ENCODE measurements around the gene FLT4. TPM values are rescaled to one million over a fixed set of nuclear protein-coding genes. Genes with fewer than 3 reads are reported as not detected.

FLT4 gene
- total RNA-seq, 1 experiment from 2014 or later: 0.44 TPM

DNA sequence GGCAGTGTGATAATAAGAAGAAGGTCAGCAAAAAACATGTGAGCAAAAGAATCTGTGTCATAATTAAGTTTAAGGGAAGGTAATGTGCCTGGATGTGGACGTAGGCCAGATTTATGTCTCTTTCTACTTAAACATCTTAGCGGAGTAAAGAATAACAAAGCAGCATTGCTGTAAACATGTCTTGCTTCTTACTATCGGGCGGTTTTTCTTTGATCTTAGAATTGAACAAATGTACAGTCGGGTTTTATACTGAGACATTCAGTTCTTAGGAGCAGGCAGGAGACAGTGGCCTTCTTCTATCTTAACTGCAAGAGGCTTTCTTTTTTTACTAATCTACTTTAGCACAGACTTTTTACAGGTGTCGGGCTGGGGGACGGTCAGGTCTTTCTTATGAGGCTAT, 40.4 kb upstream of the FLT4 start:
- Histone ChIP-seq H3K36me3 (ENCODE audit: control insufficient read depth, insufficient read depth, low read length) (no peaks in the 10 kb centered on the region), H3K27me3 (ENCODE audit: control insufficient read depth, insufficient read depth, low read length) (peaks cover 26% of the 10 kb centered on the region), H3K4me1 (ENCODE audit: control insufficient read depth, insufficient read depth, low read length) (no peaks in the 10 kb centered on the region), H3K4me3 (ENCODE audit: low read depth in 2 of 2, low read length in 2 of 2) (no peak overlapping the region), H3K9me3 (ENCODE audit: control insufficient read depth, insufficient read depth, low read depth, low read length) (no peaks in the 10 kb centered on the region), H3K27ac (ENCODE audit: low read length) (no peak overlapping the region)
- intact Hi-C loops (cut with micrococcal nuclease; ENCODE audit: unreplicated experiment) (no loop called here), in situ Hi-C loops (cut with HindIII; ENCODE audit: low pct_unique_long_range_greater_than_20kb, low sequenced_read_pairs) (no loop called here)
- ATAC-seq (no peak), DNase-seq (ENCODE audit: low read depth, low spot score) (no peak)
- POLR2A ChIA-PET: no interaction called here
- TF ChIP-seq SIN3A (IDR thresholded peaks at IDR 0.05; ENCODE audit: borderline replicate concordance, insufficient read depth, low read depth, low read length) (no peak), POLR2AphosphoS5 (IDR thresholded peaks at IDR 0.05; ENCODE audit: low read depth, low read length) (no peak)
- BruUV-seq (replicated peaks): no TSS peak
- CTCF ChIA-PET: no interaction called here

- intact Hi-C loops (cut with micrococcal nuclease; ENCODE audit: unreplicated experiment) (no loop called here), in situ Hi-C loops (cut with HindIII; ENCODE audit: low pct_unique_long_range_greater_than_20kb, low sequenced_read_pairs) (no loop called here)
- Histone ChIP-seq H3K9me3 (ENCODE audit: control insufficient read depth, insufficient read depth, low read depth, low read length) (no peaks in the 10 kb centered on the region), H3K36me3 (ENCODE audit: control insufficient read depth, insufficient read depth, low read length) (no peaks in the 10 kb centered on the region), H3K27ac (ENCODE audit: low read length) (no peak overlapping the region), H3K27me3 (ENCODE audit: control insufficient read depth, insufficient read depth, low read length) (peaks cover 23% of the 10 kb centered on the region), H3K4me1 (ENCODE audit: control insufficient read depth, insufficient read depth, low read length) (no peaks in the 10 kb centered on the region), H3K4me3 (ENCODE audit: low read depth in 2 of 2, low read length in 2 of 2) (no peak overlapping the region)
- no TSS peak for BruUV-seq (replicated peaks)
- ATAC-seq (no peak), DNase-seq (ENCODE audit: low read depth, low spot score) (no peak)
- ChIA-PET POLR2A (no interaction called here), CTCF (no interaction called here)
- no peak for TF ChIP-seq TCF7L2 (IDR thresholded peaks at IDR 0.05; ENCODE audit: low read depth, low read length)
- TF ChIP-seq POLR2AphosphoS5 (IDR thresholded peaks at IDR 0.05; ENCODE audit: low read depth, low read length): no peak
- TF ChIP-seq, protein P1, sequence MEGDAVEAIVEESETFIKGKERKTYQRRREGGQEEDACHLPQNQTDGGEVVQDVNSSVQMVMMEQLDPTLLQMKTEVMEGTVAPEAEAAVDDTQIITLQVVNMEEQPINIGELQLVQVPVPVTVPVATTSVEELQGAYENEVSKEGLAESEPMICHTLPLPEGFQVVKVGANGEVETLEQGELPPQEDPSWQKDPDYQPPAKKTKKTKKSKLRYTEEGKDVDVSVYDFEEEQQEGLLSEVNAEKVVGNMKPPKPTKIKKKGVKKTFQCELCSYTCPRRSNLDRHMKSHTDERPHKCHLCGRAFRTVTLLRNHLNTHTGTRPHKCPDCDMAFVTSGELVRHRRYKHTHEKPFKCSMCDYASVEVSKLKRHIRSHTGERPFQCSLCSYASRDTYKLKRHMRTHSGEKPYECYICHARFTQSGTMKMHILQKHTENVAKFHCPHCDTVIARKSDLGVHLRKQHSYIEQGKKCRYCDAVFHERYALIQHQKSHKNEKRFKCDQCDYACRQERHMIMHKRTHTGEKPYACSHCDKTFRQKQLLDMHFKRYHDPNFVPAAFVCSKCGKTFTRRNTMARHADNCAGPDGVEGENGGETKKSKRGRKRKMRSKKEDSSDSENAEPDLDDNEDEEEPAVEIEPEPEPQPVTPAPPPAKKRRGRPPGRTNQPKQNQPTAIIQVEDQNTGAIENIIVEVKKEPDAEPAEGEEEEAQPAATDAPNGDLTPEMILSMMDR (IDR thresholded peaks at IDR 0.05): no peak
- no peak for TF ChIP-seq SIN3A (IDR thresholded peaks at IDR 0.05; ENCODE audit: borderline replicate concordance, insufficient read depth, low read depth, low read length)
- TF ChIP-seq, protein P2, sequence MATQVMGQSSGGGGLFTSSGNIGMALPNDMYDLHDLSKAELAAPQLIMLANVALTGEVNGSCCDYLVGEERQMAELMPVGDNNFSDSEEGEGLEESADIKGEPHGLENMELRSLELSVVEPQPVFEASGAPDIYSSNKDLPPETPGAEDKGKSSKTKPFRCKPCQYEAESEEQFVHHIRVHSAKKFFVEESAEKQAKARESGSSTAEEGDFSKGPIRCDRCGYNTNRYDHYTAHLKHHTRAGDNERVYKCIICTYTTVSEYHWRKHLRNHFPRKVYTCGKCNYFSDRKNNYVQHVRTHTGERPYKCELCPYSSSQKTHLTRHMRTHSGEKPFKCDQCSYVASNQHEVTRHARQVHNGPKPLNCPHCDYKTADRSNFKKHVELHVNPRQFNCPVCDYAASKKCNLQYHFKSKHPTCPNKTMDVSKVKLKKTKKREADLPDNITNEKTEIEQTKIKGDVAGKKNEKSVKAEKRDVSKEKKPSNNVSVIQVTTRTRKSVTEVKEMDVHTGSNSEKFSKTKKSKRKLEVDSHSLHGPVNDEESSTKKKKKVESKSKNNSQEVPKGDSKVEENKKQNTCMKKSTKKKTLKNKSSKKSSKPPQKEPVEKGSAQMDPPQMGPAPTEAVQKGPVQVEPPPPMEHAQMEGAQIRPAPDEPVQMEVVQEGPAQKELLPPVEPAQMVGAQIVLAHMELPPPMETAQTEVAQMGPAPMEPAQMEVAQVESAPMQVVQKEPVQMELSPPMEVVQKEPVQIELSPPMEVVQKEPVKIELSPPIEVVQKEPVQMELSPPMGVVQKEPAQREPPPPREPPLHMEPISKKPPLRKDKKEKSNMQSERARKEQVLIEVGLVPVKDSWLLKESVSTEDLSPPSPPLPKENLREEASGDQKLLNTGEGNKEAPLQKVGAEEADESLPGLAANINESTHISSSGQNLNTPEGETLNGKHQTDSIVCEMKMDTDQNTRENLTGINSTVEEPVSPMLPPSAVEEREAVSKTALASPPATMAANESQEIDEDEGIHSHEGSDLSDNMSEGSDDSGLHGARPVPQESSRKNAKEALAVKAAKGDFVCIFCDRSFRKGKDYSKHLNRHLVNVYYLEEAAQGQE (IDR thresholded peaks at IDR 0.05; ENCODE audit: insufficient read depth in 1 of 2, low read depth in 2 of 2, low read length in 1 of 2): no peak
Observed at GRCh38 chr5:180689071-180689694, 39.8 kb upstream of the FLT4 start.

- Histone ChIP-seq H3K4me3 (ENCODE audit: low read depth in 2 of 2, low read length in 2 of 2) (no peak overlapping the region), H3K36me3 (ENCODE audit: control insufficient read depth, insufficient read depth, low read length) (no peaks in the 10 kb centered on the region), H3K27me3 (ENCODE audit: control insufficient read depth, insufficient read depth, low read length) (peaks cover 21% of the 10 kb centered on the region; the same call in 1 of the 2 replicates), H3K4me1 (ENCODE audit: control insufficient read depth, insufficient read depth, low read length) (no peaks in the 10 kb centered on the region), H3K27ac (ENCODE audit: low read length) (no peak overlapping the region), H3K9me3 (ENCODE audit: control insufficient read depth, insufficient read depth, low read depth, low read length) (no peaks in the 10 kb centered on the region)
- DNase-seq (ENCODE audit: low read depth, low spot score): no peak
- CTCF ChIA-PET: no interaction called here
- POLR2A ChIA-PET: no interaction called here
- BruUV-seq (replicated peaks): no TSS peak
- in situ Hi-C loops (cut with HindIII; ENCODE audit: low pct_unique_long_range_greater_than_20kb, low sequenced_read_pairs) (no loop called here), intact Hi-C loops (cut with micrococcal nuclease; ENCODE audit: unreplicated experiment) (no loop called here)
- no peak for ATAC-seq
- no peak for TF ChIP-seq TCF7L2 (IDR thresholded peaks at IDR 0.05; ENCODE audit: low read depth, low read length)
- no peak for TF ChIP-seq SIN3A (IDR thresholded peaks at IDR 0.05; ENCODE audit: borderline replicate concordance, insufficient read depth, low read depth, low read length)
- TF ChIP-seq, protein P1 (IDR thresholded peaks at IDR 0.05): no peak
- TF ChIP-seq POLR2AphosphoS5 (IDR thresholded peaks at IDR 0.05; ENCODE audit: low read depth, low read length): no peak
- TF ChIP-seq, protein P2 (IDR thresholded peaks at IDR 0.05; ENCODE audit: insufficient read depth in 1 of 2, low read depth in 2 of 2, low read length in 1 of 2): no peak
Observed at GRCh38 chr5:180688330-180689070, 39.1 kb upstream of the FLT4 start.
